GM12801 (cell line): ENCODE results near the gene FBXO42.

Experiments
- TF ChIP-seq, protein P1 (sequence below): IDR thresholded peaks from one replicate; pipeline ENCODE4 v1.5.1; 2011; ENCODE audit warnings: control low read depth; ENCODE audit not compliant: insufficient read length; ENCODE audit errors: extremely low read depth

Gene FBXO42

DNA sequence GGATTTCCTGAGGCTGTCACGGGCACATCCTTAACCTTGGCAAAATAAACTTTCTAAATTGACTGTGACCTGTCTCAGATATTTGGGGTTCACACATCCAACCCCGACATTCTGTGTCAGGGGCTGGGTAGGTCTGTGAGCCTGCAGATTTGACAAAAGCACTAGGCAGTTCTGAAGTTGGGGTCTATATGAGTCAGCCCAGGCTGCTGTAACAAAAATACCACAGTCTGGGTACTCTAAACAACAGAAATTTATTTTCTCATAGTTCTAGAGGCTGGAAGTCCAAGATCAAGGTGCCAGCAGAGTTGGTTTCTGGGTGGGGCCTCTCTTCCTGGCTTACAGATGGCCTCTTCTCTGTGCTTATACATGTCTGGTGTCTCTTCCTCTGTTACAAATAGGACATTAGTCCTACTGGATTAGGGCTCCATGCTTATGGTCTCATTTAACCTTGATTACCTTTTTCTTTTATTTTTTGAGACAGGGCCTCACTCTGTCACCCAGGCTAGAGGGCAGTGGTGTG is 112.2 kb downstream of the FBXO42 start:
- TF ChIP-seq, protein P1, sequence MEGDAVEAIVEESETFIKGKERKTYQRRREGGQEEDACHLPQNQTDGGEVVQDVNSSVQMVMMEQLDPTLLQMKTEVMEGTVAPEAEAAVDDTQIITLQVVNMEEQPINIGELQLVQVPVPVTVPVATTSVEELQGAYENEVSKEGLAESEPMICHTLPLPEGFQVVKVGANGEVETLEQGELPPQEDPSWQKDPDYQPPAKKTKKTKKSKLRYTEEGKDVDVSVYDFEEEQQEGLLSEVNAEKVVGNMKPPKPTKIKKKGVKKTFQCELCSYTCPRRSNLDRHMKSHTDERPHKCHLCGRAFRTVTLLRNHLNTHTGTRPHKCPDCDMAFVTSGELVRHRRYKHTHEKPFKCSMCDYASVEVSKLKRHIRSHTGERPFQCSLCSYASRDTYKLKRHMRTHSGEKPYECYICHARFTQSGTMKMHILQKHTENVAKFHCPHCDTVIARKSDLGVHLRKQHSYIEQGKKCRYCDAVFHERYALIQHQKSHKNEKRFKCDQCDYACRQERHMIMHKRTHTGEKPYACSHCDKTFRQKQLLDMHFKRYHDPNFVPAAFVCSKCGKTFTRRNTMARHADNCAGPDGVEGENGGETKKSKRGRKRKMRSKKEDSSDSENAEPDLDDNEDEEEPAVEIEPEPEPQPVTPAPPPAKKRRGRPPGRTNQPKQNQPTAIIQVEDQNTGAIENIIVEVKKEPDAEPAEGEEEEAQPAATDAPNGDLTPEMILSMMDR: no peak

DNA sequence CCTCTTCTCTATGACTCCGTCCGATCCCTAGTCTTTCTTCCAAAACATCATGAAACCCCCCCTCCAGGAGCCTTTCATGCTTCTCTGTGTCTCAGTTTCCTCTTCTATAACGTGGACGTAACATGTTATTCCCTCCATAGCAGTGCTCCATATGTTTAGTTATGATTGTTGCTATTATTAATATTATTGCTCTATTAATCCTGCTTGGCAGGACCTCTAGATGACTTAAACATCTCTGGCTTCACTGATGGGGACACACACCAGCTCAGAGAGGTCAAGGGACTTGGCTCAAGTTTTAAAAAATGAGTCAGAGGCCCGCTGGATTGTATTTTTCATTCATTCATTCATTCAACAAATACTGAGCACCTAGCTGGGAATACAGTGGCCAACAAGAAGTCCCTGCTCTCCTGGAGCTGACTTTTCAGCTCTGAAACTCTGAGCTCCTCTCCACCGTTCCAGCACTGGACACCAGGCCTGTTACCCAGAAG is 114.9 kb downstream of the FBXO42 start:
- TF ChIP-seq, protein P1: no peak

DNA sequence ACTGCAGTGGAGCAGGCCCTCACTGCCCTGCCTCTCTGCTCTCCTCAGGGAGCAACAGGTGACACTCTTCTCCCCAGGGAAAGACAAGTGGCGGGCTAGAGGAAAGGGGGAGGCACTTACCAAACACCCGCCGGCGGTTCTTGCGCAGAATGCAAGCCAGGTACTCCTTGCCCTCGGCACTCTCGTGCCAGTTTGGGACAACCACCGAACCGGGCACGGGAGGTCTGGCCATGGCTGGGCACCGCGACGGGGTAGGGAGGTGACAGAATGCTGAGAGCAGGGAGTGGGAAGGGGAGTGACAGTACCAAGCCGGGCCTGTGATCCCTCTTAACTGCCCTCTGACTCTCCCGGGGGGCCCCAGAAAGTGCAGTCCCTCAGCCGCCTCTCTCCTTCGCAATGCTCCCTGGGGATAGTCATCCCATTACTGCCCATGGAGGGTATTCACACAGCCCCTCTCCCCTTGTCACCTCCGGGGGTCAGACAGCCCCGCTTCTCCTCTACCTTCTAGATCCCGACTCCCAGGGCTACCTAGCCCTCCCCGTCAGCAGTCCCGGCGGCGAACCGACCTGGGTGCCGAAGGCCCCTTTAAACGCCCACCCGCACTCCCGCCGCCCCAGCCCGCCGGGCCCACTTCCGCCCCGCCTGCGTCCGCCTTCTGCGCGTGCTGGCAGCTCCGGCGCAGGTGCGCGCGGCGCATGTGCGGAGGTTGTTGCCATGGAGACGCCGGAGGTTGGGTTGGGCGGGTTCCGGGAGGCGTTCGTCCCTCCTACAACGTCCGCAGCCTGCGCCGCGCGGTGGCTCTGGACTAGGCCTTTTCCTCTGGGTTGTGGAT is 115.6 kb downstream of the FBXO42 start, which contains the start of gene CPLANE2:
CPLANE2 (minus strand) TSS at position 673 of the 832 bp plus-strand sequence; CDS start at position 232, 441 bp downstream.
- TF ChIP-seq, protein P1: no peak

DNA sequence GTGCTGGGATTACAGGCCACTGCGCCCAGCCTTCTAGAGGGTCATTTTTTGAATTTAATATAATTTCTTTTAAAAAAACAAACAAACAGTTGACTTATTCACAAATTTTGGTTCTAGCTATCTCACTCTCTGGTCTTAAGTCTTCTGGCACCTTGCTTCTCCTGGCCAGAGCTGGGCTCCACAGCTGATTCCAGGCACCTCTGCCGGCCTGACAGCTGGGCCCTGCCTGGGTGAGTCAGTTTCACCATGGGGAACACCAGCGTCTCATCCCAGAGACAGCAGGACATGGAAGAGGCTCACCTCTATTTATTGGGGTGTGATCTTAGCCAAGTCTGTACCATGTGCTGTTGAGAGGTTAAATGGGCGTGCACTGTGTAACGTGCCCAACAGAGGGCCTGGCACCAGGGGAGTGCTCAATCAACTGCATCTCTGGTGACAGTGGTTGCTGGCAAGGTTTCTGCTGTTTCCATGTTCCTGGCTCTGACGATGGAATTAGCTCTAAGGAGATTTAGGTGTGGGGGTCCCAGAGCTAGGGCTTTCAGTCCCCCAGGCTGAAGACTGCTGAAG is 116.3 kb downstream of the FBXO42 start:
- TF ChIP-seq, protein P1: no peak

DNA sequence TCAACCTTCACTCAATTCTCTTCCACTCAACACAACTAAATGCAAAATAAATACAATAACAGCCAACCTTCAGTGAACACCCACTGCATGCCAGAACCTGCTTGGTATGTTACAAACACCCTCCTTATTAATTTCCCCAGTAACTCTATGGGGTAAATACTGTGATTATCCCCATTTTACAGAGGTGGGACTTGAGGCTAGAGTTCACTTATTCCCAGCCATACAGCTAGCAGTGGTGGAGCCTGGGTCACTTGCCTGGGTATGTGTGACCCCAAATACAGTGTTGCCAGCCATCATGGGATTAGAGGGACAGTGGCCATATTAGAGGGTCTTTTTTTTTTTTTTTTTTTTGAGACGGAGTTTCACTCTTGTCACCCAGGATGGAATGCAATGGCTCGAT is 116.9 kb downstream of the FBXO42 start:
- TF ChIP-seq, protein P1: no peak

DNA sequence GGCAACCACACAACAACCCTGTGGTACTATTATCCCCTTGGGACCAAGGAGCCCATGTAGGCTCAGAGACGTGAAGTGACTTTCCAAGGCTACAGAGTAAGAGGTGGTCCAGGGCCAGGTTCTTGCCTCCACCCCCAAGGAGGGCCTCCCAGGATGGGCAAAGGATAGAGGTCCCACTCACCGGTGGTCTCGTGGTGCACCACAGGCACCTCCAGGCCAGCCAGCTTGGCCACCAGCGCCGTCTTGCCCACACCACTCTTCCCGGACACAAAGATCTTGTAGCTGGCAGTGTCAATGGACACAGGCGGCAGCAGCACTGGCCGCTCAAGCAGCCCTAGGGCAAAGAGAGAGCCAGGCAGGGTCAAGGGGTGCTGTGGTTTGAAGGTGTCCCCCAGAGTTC is 118.8 kb downstream of the FBXO42 start:
- TF ChIP-seq, protein P1: no peak

DNA sequence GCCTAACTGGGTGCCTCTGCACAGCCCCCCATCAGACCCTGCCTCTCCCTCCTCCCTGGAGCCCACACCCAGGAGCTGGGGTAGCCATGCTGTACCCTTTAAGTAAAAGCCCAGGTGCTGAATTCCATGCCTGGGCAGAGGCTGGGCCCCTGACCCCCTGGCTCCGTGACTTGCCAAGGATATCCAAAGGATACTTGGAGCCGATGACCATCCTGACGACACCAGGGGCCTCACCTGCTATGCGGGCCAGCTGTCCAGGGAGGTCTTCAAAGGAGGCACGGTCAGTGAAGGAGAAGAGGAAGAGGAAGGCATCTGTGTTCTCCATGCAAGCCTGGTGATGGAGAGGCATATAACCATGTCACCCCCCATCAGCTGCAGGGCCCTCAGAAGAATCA is 120.0 kb downstream of the FBXO42 start:
- TF ChIP-seq, protein P1: no peak
